H1 (cell line): ENCODE measurements around the gene SPECC1. TPM values are rescaled to one million over a fixed set of nuclear protein-coding genes. Genes with fewer than 3 reads are reported as not detected.

Experiments used
- CTCF ChIA-PET: fragments of 300-600 bp; sonication (Branson Sonifier 250); formaldehyde crosslinking; loops from one replicate; lab custom pipeline; 2021; ENCODE audit not compliant: partially characterized antibody; lab: Charles Lee
- POLR2A ChIA-PET: fragments of 300-600 bp; sonication (Branson Sonifier 250); formaldehyde crosslinking; loops from one replicate; lab custom pipeline; 2021; ENCODE audit warnings: inconsistent platforms; ENCODE audit not compliant: partially characterized antibody; lab: Charles Lee
- DNase-seq, 2 experiments: peaks; one replicate each; pipeline versions ENCODE4 v3.0.0 to v3.0.0-alpha.2; 2010 to 2022; ENCODE audit warnings: low spot score in 2 of 2, low read depth in 1 of 2, mixed read lengths in 1 of 2
- FAIRE-seq: peaks from 2 replicates; lab custom pipeline; 2011; peaks lifted over from hg19 to GRCh38; lab: Jason Lieb, UNC
- H2AFZ ChIP-seq: 2 replicates; pipeline ENCODE4 v1.8.1; 2012; ENCODE audit warnings: low read length, inconsistent platforms
- H2AK5ac ChIP-seq: 2 replicates; pipeline ENCODE4 v1.6.1; 2013; ENCODE audit warnings: low read depth, low read length
- H2BK120ac ChIP-seq: replicated peaks from 2 replicates; pipeline ENCODE3; 2013; ENCODE audit warnings: low read depth, low read length, inconsistent platforms
- H2BK12ac ChIP-seq: 2 replicates; pipeline ENCODE4 v1.6.1; 2013; ENCODE audit warnings: low read depth, low read length
- H2BK15ac ChIP-seq: 2 replicates; pipeline ENCODE4 v1.6.1; 2013; ENCODE audit warnings: low read length
- H2BK20ac ChIP-seq: 2 replicates; pipeline ENCODE4 v1.6.1; 2013; ENCODE audit warnings: low read length
- H2BK5ac ChIP-seq: 2 replicates; pipeline ENCODE4 v1.6.1; 2013; ENCODE audit warnings: low read depth, low read length
- H3K14ac ChIP-seq: 2 replicates; pipeline ENCODE4 v1.6.1; 2013; ENCODE audit warnings: inconsistent platforms; ENCODE audit not compliant: insufficient read length
- H3K18ac ChIP-seq: 2 replicates; pipeline ENCODE4 v1.6.1; 2013; ENCODE audit warnings: low read length; ENCODE audit errors: extremely low read depth
- H3K23ac ChIP-seq: 2 replicates; pipeline ENCODE4 v1.6.1; 2013; ENCODE audit warnings: inconsistent platforms; ENCODE audit not compliant: insufficient read length
- H3K23me2 ChIP-seq: 2 replicates; pipeline ENCODE4 v1.6.1; 2013; ENCODE audit warnings: low read depth, low read length
- H3K27ac ChIP-seq: 2 replicates; pipeline ENCODE4 v1.6.1; 2011; ENCODE audit warnings: low read depth, low read length, inconsistent platforms
- H3K27me3 ChIP-seq, 4 experiments: replicated peaks in 1 of 4; 1 replicate in 1 of 4; 2 replicates in 3 of 4; pipeline versions ENCODE4 v1.6.1 to v1.8.1; 2011 to 2013; ENCODE audit warnings: low read length in 3 of 4, mild to moderate bottlenecking in 3 of 4, inconsistent platforms in 2 of 4, mixed read lengths in 2 of 4, moderate library complexity in 1 of 4; ENCODE audit not compliant: control insufficient read depth in 3 of 4, insufficient read depth in 3 of 4; ENCODE audit errors: extremely low read depth in 1 of 4
- H3K36me3 ChIP-seq, 4 experiments: 2 replicates each; pipeline versions ENCODE4 v1.6.1 to v1.8.1; 2011 to 2013; ENCODE audit warnings: mild to moderate bottlenecking in 4 of 4, low read length in 3 of 4, moderate library complexity in 2 of 4, control low read depth in 1 of 4, inconsistent platforms in 1 of 4; ENCODE audit not compliant: insufficient read depth in 4 of 4, control insufficient read depth in 2 of 4
- H3K4ac ChIP-seq: replicated peaks from 2 replicates; pipeline ENCODE3; 2013; ENCODE audit warnings: low read length, low read depth, mixed read lengths, inconsistent platforms; ENCODE audit not compliant: insufficient read length
- H3K4me1 ChIP-seq, 4 experiments: replicated peaks in 1 of 4; 1 replicate in 1 of 4; 2 replicates in 3 of 4; pipeline versions ENCODE4 v1.6.1 to v1.8.1; 2011 to 2013; ENCODE audit warnings: low read length in 3 of 4, inconsistent platforms in 2 of 4, mixed read lengths in 1 of 4; ENCODE audit not compliant: insufficient read depth in 4 of 4, control insufficient read depth in 3 of 4
- H3K4me2 ChIP-seq, 2 experiments: 2 replicates each; pipeline versions ENCODE4 v1.6.1 to v1.8.1; 2011 to 2013; ENCODE audit warnings: low read depth in 2 of 2, low read length in 2 of 2, control low read depth in 1 of 2, inconsistent platforms in 1 of 2, mild to moderate bottlenecking in 1 of 2; ENCODE audit not compliant: insufficient read depth in 1 of 2
- H3K4me3 ChIP-seq, 4 experiments: fragments of 200-600, 300-600 bp in 1 of 4; sonication (generic), shearing (Covaris generic), sonication (Bioruptor Twin) in 1 of 4; 2 replicates each; pipeline versions ENCODE4 v1.5.1 to v1.8.1; 2011 to 2016; ENCODE audit warnings: low read length in 4 of 4, low read depth in 3 of 4, control low read depth in 2 of 4, inconsistent platforms in 2 of 4, mild to moderate bottlenecking in 2 of 4, mixed read lengths in 1 of 4, moderate library complexity in 1 of 4; ENCODE audit not compliant: insufficient read depth in 2 of 4; ENCODE audit errors: extremely low read depth in 1 of 4
- H3K56ac ChIP-seq: replicated peaks from 2 replicates; pipeline ENCODE3; 2013; ENCODE audit warnings: low read depth, mild to moderate bottlenecking, mixed read lengths, low read length, inconsistent platforms; ENCODE audit not compliant: insufficient read length
- H3K79me1 ChIP-seq: 2 replicates; pipeline ENCODE4 v1.6.1; 2013; ENCODE audit warnings: low read depth, low read length, control low read depth
- H3K79me2 ChIP-seq, 2 experiments: 2 replicates each; pipeline versions ENCODE4 v1.6.1 to v1.8.1; 2012 to 2013; ENCODE audit warnings: low read length in 2 of 2, mild to moderate bottlenecking in 2 of 2, inconsistent platforms in 1 of 2; ENCODE audit not compliant: insufficient read depth in 2 of 2, control insufficient read depth in 1 of 2
- H3K9ac ChIP-seq, 4 experiments: replicated peaks in 1 of 4; 1 replicate in 1 of 4; 2 replicates in 3 of 4; pipeline versions ENCODE4 v1.6.1 to v1.8.1; 2011 to 2013; ENCODE audit warnings: low read depth in 3 of 4, low read length in 3 of 4, control low read depth in 2 of 4, mild to moderate bottlenecking in 2 of 4, moderate library complexity in 2 of 4, inconsistent platforms in 1 of 4; ENCODE audit errors: extremely low read depth in 1 of 4
- H3K9me3 ChIP-seq, 2 experiments: 2 replicates each; pipeline versions ENCODE4 v1.6.1 to v1.8.1; 2012 to 2013; ENCODE audit warnings: mild to moderate bottlenecking in 2 of 2, moderate library complexity in 2 of 2, control low read depth in 1 of 2, inconsistent platforms in 1 of 2, low read depth in 1 of 2, low read length in 1 of 2, mixed read lengths in 1 of 2; ENCODE audit not compliant: insufficient read depth in 2 of 2
- H4K20me1 ChIP-seq, 2 experiments: replicated peaks in 1 of 2; 2 replicates each; pipeline versions ENCODE3 to v1.8.1; 2011 to 2013; ENCODE audit warnings: inconsistent platforms in 2 of 2, low read length in 2 of 2, mild to moderate bottlenecking in 1 of 2; ENCODE audit not compliant: insufficient read depth in 2 of 2, control insufficient read depth in 1 of 2
- H4K5ac ChIP-seq: 2 replicates; pipeline ENCODE4 v1.6.1; 2013; ENCODE audit warnings: low read length, low read depth, mixed read lengths, inconsistent platforms; ENCODE audit not compliant: insufficient read length
- H4K8ac ChIP-seq: 2 replicates; pipeline ENCODE4 v1.8.0; 2013; ENCODE audit warnings: mild to moderate bottlenecking, moderate library complexity, low read length, inconsistent platforms; ENCODE audit not compliant: insufficient read depth; ENCODE audit errors: extremely low read depth
- H4K91ac ChIP-seq: replicated peaks from 2 replicates; pipeline ENCODE3; 2013; ENCODE audit warnings: low read length, mixed read lengths, inconsistent platforms; ENCODE audit not compliant: insufficient read length
- ATF2 ChIP-seq: IDR thresholded peaks from 2 replicates; pipeline ENCODE4 v1.6.1; 2012; ENCODE audit warnings: low read length, inconsistent platforms
- FOSL1 ChIP-seq: IDR thresholded peaks from 2 replicates; pipeline ENCODE4 v1.6.1; 2011; ENCODE audit warnings: mild to moderate bottlenecking, low read depth, low read length, moderate library complexity; ENCODE audit not compliant: insufficient read depth
- SIX5 ChIP-seq: IDR thresholded peaks from 2 replicates; pipeline ENCODE4 v1.6.1; 2011; ENCODE audit warnings: mild to moderate bottlenecking, low read depth, low read length
- WGBS, 2 experiments: shearing (Covaris generic) in 1 of 2; methylation state at CpG; one replicate each; pipeline versions ENCODE4 v1.1.6 to v1.1.7; 2013 to 2015; ENCODE audit warnings: low lambda C conversion rate in 2 of 2, mixed read lengths in 2 of 2, inconsistent platforms in 1 of 2, low coverage in 1 of 2, missing lambda C conversion rate in 1 of 2; ENCODE audit not compliant: insufficient replicate concordance in 2 of 2, insufficient coverage in 1 of 2, insufficient read length in 1 of 2; ENCODE audit errors: extremely low coverage in 1 of 2, missing lambda C conversion rate in 1 of 2; 5-methylcytosine and 5-hydroxymethylcytosine counted together
- polyA plus RNA-seq, 7 experiments: library from polyadenylated mRNA; depleted of rRNA in 3 of 7; stranded (reverse) in 5 of 7; unstranded in 2 of 7; fragments of >200 nt in 5 of 7; fragments of 200-250 nt in 2 of 7; gene quantifications; 1 replicate in 5 of 7; 2 replicates in 1 of 7; 4 replicates in 1 of 7; pipeline versions ENCODE4 v1.2.1 to v1.2.3, GENCODE V29; 2011 to 2013; ENCODE audit warnings: missing spikeins in 2 of 7, mixed read lengths in 2 of 7
- total RNA-seq: library from RNA; stranded (reverse); fragmentation: NEBNext Ultra II Directional; extraction: Animal tissue kit (Norgen Biotek cat#: 25700); gene quantifications from 2 replicates; pipeline ENCODE4 v1.2.1, GENCODE V29; 2021

SPECC1 gene
- total and polyA plus RNA-seq, 2 of the 8 experiments (the other 6 are each of a cell fraction or from before 2014, with no cell fraction given) = 35.8 to 87.9 TPM

DNA sequence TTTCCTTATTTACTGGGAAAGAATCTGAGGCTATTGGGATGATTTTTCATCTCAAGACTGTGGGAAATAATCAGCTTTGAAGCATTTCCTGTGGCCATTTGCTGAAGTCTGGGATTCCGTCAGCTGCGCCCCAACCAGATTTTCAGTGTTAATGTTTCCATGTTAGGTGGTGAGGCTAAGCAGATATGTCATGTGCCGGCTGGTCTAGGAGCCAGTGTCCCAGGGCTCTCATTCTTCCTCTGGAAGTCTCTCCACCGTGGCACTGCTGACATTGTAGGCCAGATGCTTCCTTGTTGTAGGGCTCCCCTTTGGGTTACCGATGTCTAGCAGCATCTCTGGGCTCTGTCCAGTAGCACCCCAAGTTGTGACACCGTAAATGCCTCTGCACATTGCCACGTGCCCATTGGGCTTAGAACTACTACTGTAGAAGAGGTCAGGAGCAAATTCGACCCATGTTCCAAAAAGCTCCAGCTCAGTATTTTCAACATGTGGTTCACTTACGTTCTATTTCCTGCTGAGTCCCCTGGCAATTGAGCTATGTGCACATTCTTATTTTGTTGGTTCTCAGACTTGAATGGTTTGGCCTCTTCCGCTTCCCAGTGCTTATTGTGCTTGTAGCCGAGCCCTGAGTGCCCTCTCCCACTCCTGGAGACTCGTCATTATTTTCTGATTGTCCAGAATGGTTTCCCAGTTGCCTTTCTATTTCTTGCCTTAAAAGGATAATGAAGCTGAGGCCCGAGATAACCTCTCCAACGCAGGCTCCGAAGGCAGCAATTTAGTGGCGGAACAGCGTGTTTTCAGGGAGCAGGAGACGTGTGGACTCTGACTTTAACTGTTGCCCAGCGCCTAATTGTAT is 82.2 kb downstream of the SPECC1 start:
- Histone ChIP-seq H3K36me3 (no peaks in the 10 kb centered on the region), H3K4me2 (no peak overlapping the region), H3K18ac (no peak overlapping the region), H3K27ac (no peak overlapping the region), H2BK120ac (no peak overlapping the region), H2BK15ac (no peak overlapping the region), H2AFZ (no peak overlapping the region), H3K4ac (no peak overlapping the region), H3K23me2 (no peaks in the 10 kb centered on the region), H2BK20ac (peak overlapping the region; percentile 36; the same call in 1 of the 2 replicates), H3K79me2 (no peaks in the 10 kb centered on the region), H4K20me1 (no peaks in the 10 kb centered on the region), H4K5ac (no peak overlapping the region), H4K91ac (peak overlapping the region; percentile 9), H3K79me1 (no peaks in the 10 kb centered on the region), H3K56ac (no peak overlapping the region), H2AK5ac (no peak overlapping the region), H3K9me3 (no peaks in the 10 kb centered on the region), H3K4me1 (peaks cover 0 to 7% (median 6%) of the 10 kb centered on the region in 4 experiments; a peak in 4 of 7 replicates), H3K23ac (no peak overlapping the region), H3K27me3 (no peaks in the 10 kb centered on the region), H2BK12ac (no peak overlapping the region; the same call in 1 of the 2 replicates), H4K8ac (no peak overlapping the region), H2BK5ac (no peak overlapping the region), H3K4me3 (no peak overlapping the region), H3K14ac (no peak overlapping the region)
- no peak for DNase-seq
- ChIA-PET CTCF (interaction anchor here (0.7 to 2.0 kb wide), 4 partner anchors 11 to 98 kb away, joined by 3 to 8 read pairs (median 3); no protein-coding TSS in a partner anchor), POLR2A (no interaction called here)
- FAIRE-seq = no peak
- TF ChIP-seq SIX5 (no peak), FOSL1 (no peak), ATF2 (no peak)
- TF ChIP-seq, all 59 proteins: peak for 0
- WGBS, 2 experiments = 87% methylated on average over 19 of the region's 19 CpGs; no CpG with 5 or more reads in 1 of the 2 experiments
- H3K9ac ChIP-seq = no peak overlapping the region
